CD4-positive, alpha-beta T cell treated with Interleukin-2 at 100 ng/mL for 4 hours (primary cell): Measurements from ENCODE around the gene RPS10.

Source experiments
- DNase-seq: peaks from one replicate; pipeline ENCODE4 v3.0.0-alpha.2; 2020; ENCODE audit warnings: low spot score

RPS10 gene

DNA sequence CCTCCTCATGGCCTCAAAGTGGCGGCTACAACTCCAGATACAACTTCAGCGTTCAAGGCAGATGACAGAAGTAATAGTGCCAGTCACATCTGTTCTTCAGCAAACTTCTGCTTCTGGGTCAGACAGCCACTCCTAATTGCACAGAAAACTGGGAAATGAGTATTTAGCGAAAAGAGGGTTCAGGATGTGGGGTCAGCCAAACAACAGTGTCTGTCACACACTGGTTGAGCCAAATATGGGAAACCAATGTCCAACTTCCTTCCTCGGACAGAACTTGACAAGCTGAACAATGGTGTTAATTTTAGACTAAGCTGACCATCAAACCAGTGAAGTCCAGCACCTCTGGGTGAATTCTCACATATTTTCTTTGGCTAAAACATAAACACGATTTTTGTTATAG lies 55.5 kb downstream of the RPS10 start:
- DNase-seq = no peak

- DNase-seq = no peak
Observed at GRCh38 chr6:34369385-34369784, 56.5 kb downstream of the RPS10 start.
